K562 (cell line): ENCODE data around the gene PTH2. TPM values are rescaled to one million over a fixed set of nuclear protein-coding genes. Genes with fewer than 3 reads are reported as not detected.

Source experiments
- CHD1 ChIP-seq: fragments of 200-600 bp; sonication (generic); IDR thresholded peaks from one replicate; pipeline ENCODE4 v1.6.1; 2012; ENCODE audit warnings: mild to moderate bottlenecking, moderate library complexity, low read length, inconsistent platforms
- DDX20 ChIP-seq: fragments of 450-650 bp; IDR thresholded peaks from 2 replicates; pipeline ENCODE4 v1.6.1; 2016; ENCODE audit warnings: missing genetic modification characterization, low read depth, mild to moderate bottlenecking, missing compliant biosample characterization, moderate library complexity
- GATAD2B ChIP-seq: fragments of 450-650 bp; IDR thresholded peaks from 2 replicates; pipeline ENCODE4 v1.6.1; 2017; ENCODE audit warnings: mild to moderate bottlenecking, borderline replicate concordance
- GTF2F1 ChIP-seq: IDR thresholded peaks from 2 replicates; pipeline ENCODE4 v1.6.1; 2011; ENCODE audit warnings: low read depth, low read length, improper control_type of control experiment
- HES1 ChIP-seq: fragments of 450-650 bp; IDR thresholded peaks from 2 replicates; pipeline ENCODE4 v1.6.1; 2016; ENCODE audit warnings: low read depth, mild to moderate bottlenecking, moderate library complexity
- MYC ChIP-seq, 2 experiments: fragments of 250-450 bp in 1 of 2; sonication (Bioruptor Pico) in 1 of 2; IDR thresholded peaks; 2 replicates each; pipeline versions ENCODE4 v1.5.1 to v1.6.1; 2012 to 2021; ENCODE audit warnings: low read depth in 2 of 2, borderline replicate concordance in 1 of 2, improper control_type of control experiment in 1 of 2, low read length in 1 of 2, mild to moderate bottlenecking in 1 of 2, moderate library complexity in 1 of 2
- NFRKB ChIP-seq: fragments of 450-650 bp; IDR thresholded peaks from 2 replicates; pipeline ENCODE4 v1.6.1; 2016; ENCODE audit warnings: low read depth
- PPARD ChIP-seq: fragments of 250-450 bp; sonication (Bioruptor Pico); IDR thresholded peaks from 2 replicates; pipeline ENCODE4 v1.8.0; 2022; ENCODE audit warnings: inconsistent platforms, mild to moderate bottlenecking, moderate library complexity
- PURB ChIP-seq: sonication (generic); formaldehyde crosslinking; IDR thresholded peaks from 2 replicates; pipeline ENCODE4 v1.9.0; 2021; ENCODE audit warnings: low read depth, mild to moderate bottlenecking, missing genetic modification reagents
- SP1 ChIP-seq: sonication (generic); formaldehyde crosslinking; IDR thresholded peaks from 2 replicates; pipeline ENCODE4 v1.8.1; 2022; ENCODE audit warnings: mild to moderate bottlenecking, missing genetic modification reagents
- TFAP4 ChIP-seq: sonication (generic); formaldehyde crosslinking; IDR thresholded peaks from 2 replicates; pipeline ENCODE4 v1.8.0; 2022; ENCODE audit warnings: missing genetic modification reagents, mild to moderate bottlenecking, moderate library complexity, borderline replicate concordance
- ZBTB43 ChIP-seq: sonication (generic); formaldehyde crosslinking; IDR thresholded peaks from 2 replicates; pipeline ENCODE4 v1.8.0; 2023; ENCODE audit warnings: mild to moderate bottlenecking, missing genetic modification reagents
- ZNF143 ChIP-seq: sonication (generic); formaldehyde crosslinking; IDR thresholded peaks from 2 replicates; pipeline ENCODE4 v1.9.0; 2022; ENCODE audit warnings: mild to moderate bottlenecking, missing genetic modification reagents
- ZNF280A ChIP-seq: fragments of 450-650 bp; IDR thresholded peaks from 2 replicates; pipeline ENCODE4 v1.6.1; 2018; ENCODE audit warnings: mild to moderate bottlenecking, low read depth; ENCODE audit not compliant: partially characterized antibody
- ZNF318 ChIP-seq, 2 experiments: fragments of 450-650 bp; IDR thresholded peaks; 2 replicates each; pipeline ENCODE4 v1.6.1; 2016; ENCODE audit warnings: mild to moderate bottlenecking in 2 of 2, borderline replicate concordance in 1 of 2, low read depth in 1 of 2, moderate library complexity in 1 of 2
- polyA plus RNA-seq, 8 experiments: library from polyadenylated mRNA; depleted of rRNA in 4 of 8; stranded (reverse) in 5 of 8; unstranded in 3 of 8; fragments of >200 nt; fragmentation: Nextera tagmentation in 2 of 8; fragmentation: Illumina TruSeq in 1 of 8; extraction: Ambion mirVana in 2 of 8; extraction: Trizol in 1 of 8; gene quantifications; 2 replicates each; pipeline versions ENCODE4 v1.2.1 to v1.2.3, GENCODE V29; 2011 to 2014; ENCODE audit warnings: inconsistent platforms in 1 of 8, missing spikeins in 1 of 8
- total RNA-seq, 7 experiments: library from RNA; depleted of rRNA in 6 of 7; stranded (reverse); fragments of >200 nt in 6 of 7; fragmentation: Illumina TruSeq in 2 of 7; extraction: Trizol in 2 of 7; gene quantifications; 2 replicates each; pipeline versions ENCODE4 v1.2.1 to v1.2.3, GENCODE V29; 2011 to 2021; ENCODE audit warnings: low replicate concordance in 1 of 7

The PTH2 gene
- total and polyA plus RNA-seq, 9 of the 15 experiments (the other 6 are each of a cell fraction or from before 2014, with no cell fraction given): 1.3 TPM; not detected in 8

- no peak for TF ChIP-seq ZNF318 (IDR thresholded peaks at IDR 0.05; ENCODE audit: borderline replicate concordance in 1 of 2, low read depth in 1 of 2)
- TF ChIP-seq GATAD2B: no peak
- no peak for TF ChIP-seq PPARD (CRISPR knock-in tag)
- no peak for TF ChIP-seq CHD1
- no peak for TF ChIP-seq ZNF280A
- no peak for TF ChIP-seq ZNF143
- no peak; the same call in 1 of the 2 replicates for TF ChIP-seq MYC (IDR thresholded peaks at IDR 0.05; ENCODE audit: low read depth, low read length)
- no peak for TF ChIP-seq MYC (CRISPR knock-in tag; IDR thresholded peaks at IDR 0.05; ENCODE audit: borderline replicate concordance, low read depth)
- TF ChIP-seq HES1: no peak
- TF ChIP-seq ZBTB43 (CRISPR knock-in tag): no peak
- TF ChIP-seq NFRKB: 0 out of 2 replicates have a peak, but pooled peaks have one; percentile 7
- peak; percentile 36; the same call in 1 of the 2 replicates for TF ChIP-seq TFAP4
- no peak for TF ChIP-seq DDX20 (tag)
- peak; percentile 72 for TF ChIP-seq SP1
- TF ChIP-seq GTF2F1: no peak
- TF ChIP-seq PURB (CRISPR knock-in tag): no peak
Measured at GRCh38 chr19:49431330-49431749, 8.1 kb upstream of the PTH2 start (continued).
